ENCODE measurements around the gene SEMA5A.

The SEMA5A gene

GRCh38 chr5:9239071-9239470, 306.8 kb downstream of the SEMA5A start:
- H3K4me1 ChIP-seq (ENCODE audit: control insufficient read depth, insufficient read depth, low read depth, low read length), result peaks cover 2% of the 10 kb centered on the region
- H3K18ac ChIP-seq (ENCODE audit: low read depth in 1 of 2, low read length in 2 of 2), result no peak overlapping the region

GRCh38 chr5:9233712-9234111, 312.2 kb downstream of the SEMA5A start:
- Histone ChIP-seq H3K4me1 (ENCODE audit: control insufficient read depth, insufficient read depth, low read depth, low read length) (peaks cover 6% of the 10 kb centered on the region), H3K27ac (ENCODE audit: low read length, poor library complexity, severe bottlenecking) (peak overlapping the region; percentile 71), H4K91ac (ENCODE audit: low read length) (no peak overlapping the region), H4K8ac (ENCODE audit: low read length) (peak overlapping the region; percentile 35), H2AFZ (ENCODE audit: low read depth, low read length) (no peak overlapping the region), H3K23ac (ENCODE audit: low read length in 2 of 2) (no peak overlapping the region), H3K4me3 (ENCODE audit: insufficient read depth in 1 of 2, low read depth in 1 of 2, low read length in 2 of 2) (no peak overlapping the region), H2AK5ac (ENCODE audit: low read length, severe bottlenecking) (no peak overlapping the region), H3K4me2 (ENCODE audit: low read length, poor library complexity, severe bottlenecking) (no peak overlapping the region), H3K27me3 (ENCODE audit: control insufficient read depth in 1 of 2, insufficient read depth in 1 of 2, low read length in 2 of 2) (no peaks in the 10 kb centered on the region), H3K4ac (ENCODE audit: low read depth in 1 of 2, low read length in 2 of 2) (no peak overlapping the region), H3K79me1 (replicated peaks; ENCODE audit: low read length, poor library complexity, severe bottlenecking) (peaks cover 5% of the 10 kb centered on the region), H2BK15ac (ENCODE audit: low read depth, poor library complexity, severe bottlenecking) (no peak overlapping the region), H3K9ac (ENCODE audit: low read length) (no peak overlapping the region), H2BK120ac (ENCODE audit: low read depth, low read length) (no peak overlapping the region), H2BK12ac (ENCODE audit: low read length in 2 of 2) (peak overlapping the region in 1 of 2 experiments; percentile 23), H3K18ac (ENCODE audit: low read depth in 1 of 2, low read length in 2 of 2) (no peak overlapping the region), H3K36me3 (ENCODE audit: control insufficient read depth in 1 of 2, insufficient read depth in 2 of 2, low read depth in 1 of 2, low read length in 2 of 2) (no peaks in the 10 kb centered on the region), H3K14ac (ENCODE audit: low read length in 2 of 2) (no peak overlapping the region), H3K9me3 (ENCODE audit: control insufficient read depth, low read length) (no peaks in the 10 kb centered on the region), H2BK5ac (ENCODE audit: low read depth, low read length, poor library complexity, severe bottlenecking) (no peak overlapping the region)
- peak; percentile 17 for DNase-seq

More at GRCh38 chr5:9239071-9239470, 306.8 kb downstream of the SEMA5A start:
- peak; percentile 36 for DNase-seq
- Histone ChIP-seq H2BK15ac (ENCODE audit: low read depth, poor library complexity, severe bottlenecking) (no peak overlapping the region), H3K9me3 (ENCODE audit: control insufficient read depth, low read length) (no peaks in the 10 kb centered on the region), H3K4ac (ENCODE audit: low read depth in 1 of 2, low read length in 2 of 2) (no peak overlapping the region), H3K23ac (ENCODE audit: low read length in 2 of 2) (no peak overlapping the region), H4K91ac (ENCODE audit: low read length) (no peak overlapping the region), H4K8ac (ENCODE audit: low read length) (no peak overlapping the region), H3K9ac (ENCODE audit: low read length) (no peak overlapping the region), H2BK12ac (ENCODE audit: low read length in 2 of 2) (no peak overlapping the region), H3K4me2 (ENCODE audit: low read length, poor library complexity, severe bottlenecking) (no peak overlapping the region), H3K27me3 (ENCODE audit: control insufficient read depth in 1 of 2, insufficient read depth in 1 of 2, low read length in 2 of 2) (no peaks in the 10 kb centered on the region), H3K36me3 (ENCODE audit: control insufficient read depth in 1 of 2, insufficient read depth in 2 of 2, low read depth in 1 of 2, low read length in 2 of 2) (no peaks in the 10 kb centered on the region), H2BK120ac (ENCODE audit: low read depth, low read length) (no peak overlapping the region), H3K14ac (ENCODE audit: low read length in 2 of 2) (no peak overlapping the region), H3K79me1 (replicated peaks; ENCODE audit: low read length, poor library complexity, severe bottlenecking) (peaks cover 5% of the 10 kb centered on the region), H3K27ac (ENCODE audit: low read length, poor library complexity, severe bottlenecking) (peak overlapping the region; percentile 7), H2BK5ac (ENCODE audit: low read depth, low read length, poor library complexity, severe bottlenecking) (no peak overlapping the region), H2AFZ (ENCODE audit: low read depth, low read length) (no peak overlapping the region), H2AK5ac (ENCODE audit: low read length, severe bottlenecking) (no peak overlapping the region), H3K4me3 (ENCODE audit: insufficient read depth in 1 of 2, low read depth in 1 of 2, low read length in 2 of 2) (no peak overlapping the region)

GRCh38 chr5:9233035-9233434, 312.8 kb downstream of the SEMA5A start:
- no peak overlapping the region for H2AFZ ChIP-seq (ENCODE audit: low read depth, low read length)
- H3K27me3 ChIP-seq (ENCODE audit: control insufficient read depth in 1 of 2, insufficient read depth in 1 of 2, low read length in 2 of 2), result no peaks in the 10 kb centered on the region
- H2BK5ac ChIP-seq (ENCODE audit: low read depth, low read length, poor library complexity, severe bottlenecking), result no peak overlapping the region
- H3K14ac ChIP-seq (ENCODE audit: low read length in 2 of 2), result no peak overlapping the region
- peaks cover 3% of the 10 kb centered on the region for H3K79me1 ChIP-seq (replicated peaks; ENCODE audit: low read length, poor library complexity, severe bottlenecking)
- H3K36me3 ChIP-seq (ENCODE audit: control insufficient read depth in 1 of 2, insufficient read depth in 2 of 2, low read depth in 1 of 2, low read length in 2 of 2), result no peaks in the 10 kb centered on the region
- peaks cover 6% of the 10 kb centered on the region for H3K4me1 ChIP-seq (ENCODE audit: control insufficient read depth, insufficient read depth, low read depth, low read length)
- peak overlapping the region; percentile 28 for H3K27ac ChIP-seq (ENCODE audit: low read length, poor library complexity, severe bottlenecking)
- no peak overlapping the region for H2BK15ac ChIP-seq (ENCODE audit: low read depth, poor library complexity, severe bottlenecking)
- no peak overlapping the region for H2AK5ac ChIP-seq (ENCODE audit: low read length, severe bottlenecking)
- no peak overlapping the region for H4K91ac ChIP-seq (ENCODE audit: low read length)
- DNase-seq, result no peak
- H3K9ac ChIP-seq (ENCODE audit: low read length), result no peak overlapping the region
- H2BK120ac ChIP-seq (ENCODE audit: low read depth, low read length), result no peak overlapping the region
- no peak overlapping the region for H3K4me3 ChIP-seq (ENCODE audit: insufficient read depth in 1 of 2, low read depth in 1 of 2, low read length in 2 of 2)
- no CpG with 5 or more reads among the region's 2 CpGs for WGBS
- H3K9me3 ChIP-seq (ENCODE audit: control insufficient read depth, low read length), result no peaks in the 10 kb centered on the region
- no peak overlapping the region for H3K23ac ChIP-seq (ENCODE audit: low read length in 2 of 2)
- no peak overlapping the region for H3K4ac ChIP-seq (ENCODE audit: low read depth in 1 of 2, low read length in 2 of 2)
- H3K4me2 ChIP-seq (ENCODE audit: low read length, poor library complexity, severe bottlenecking), result no peak overlapping the region
- no peak overlapping the region for H3K18ac ChIP-seq (ENCODE audit: low read depth in 1 of 2, low read length in 2 of 2)
- no peak overlapping the region for H4K8ac ChIP-seq (ENCODE audit: low read length)
- H2BK12ac ChIP-seq (ENCODE audit: low read length in 2 of 2), result no peak overlapping the region

DNA sequence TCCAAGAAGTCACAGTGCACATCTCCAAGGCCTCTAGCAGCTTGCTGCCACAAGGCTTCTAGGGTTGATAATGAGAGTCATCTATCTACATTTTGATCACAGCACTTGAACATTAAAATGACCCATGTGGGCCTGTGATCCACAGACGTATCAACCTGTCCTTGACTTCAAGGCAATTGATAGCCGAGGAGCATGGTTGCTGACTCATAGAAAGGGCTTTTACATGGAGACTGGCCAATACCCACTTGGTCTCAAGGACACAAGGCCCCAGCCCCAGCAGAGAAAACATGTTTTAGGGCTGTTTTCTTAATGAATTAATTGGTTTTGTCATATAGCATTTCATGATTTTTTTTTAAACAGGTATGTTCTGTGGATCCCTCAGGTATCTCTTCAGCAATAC, 314.0 kb downstream of the SEMA5A start:
- no peak for DNase-seq

More for the DNA sequence above, 314.0 kb downstream of the SEMA5A start:
- Histone ChIP-seq H3K9ac (ENCODE audit: low read length) (no peak overlapping the region), H3K36me3 (ENCODE audit: control insufficient read depth in 1 of 2, insufficient read depth in 2 of 2, low read depth in 1 of 2, low read length in 2 of 2) (no peaks in the 10 kb centered on the region), H4K8ac (ENCODE audit: low read length) (no peak overlapping the region), H3K27ac (ENCODE audit: low read length, poor library complexity, severe bottlenecking) (no peak overlapping the region), H3K4me2 (ENCODE audit: low read length, poor library complexity, severe bottlenecking) (no peak overlapping the region), H2BK5ac (ENCODE audit: low read depth, low read length, poor library complexity, severe bottlenecking) (no peak overlapping the region), H2BK120ac (ENCODE audit: low read depth, low read length) (no peak overlapping the region), H3K23ac (ENCODE audit: low read length in 2 of 2) (no peak overlapping the region), H3K9me3 (ENCODE audit: control insufficient read depth, low read length) (no peaks in the 10 kb centered on the region), H3K14ac (ENCODE audit: low read length in 2 of 2) (no peak overlapping the region), H3K4me1 (ENCODE audit: control insufficient read depth, insufficient read depth, low read depth, low read length) (peaks cover 6% of the 10 kb centered on the region), H3K18ac (ENCODE audit: low read depth in 1 of 2, low read length in 2 of 2) (no peak overlapping the region), H2BK12ac (ENCODE audit: low read length in 2 of 2) (no peak overlapping the region), H2AFZ (ENCODE audit: low read depth, low read length) (no peak overlapping the region), H4K91ac (ENCODE audit: low read length) (no peak overlapping the region), H2AK5ac (ENCODE audit: low read length, severe bottlenecking) (no peak overlapping the region), H3K4me3 (ENCODE audit: insufficient read depth in 1 of 2, low read depth in 1 of 2, low read length in 2 of 2) (no peak overlapping the region), H3K79me1 (replicated peaks; ENCODE audit: low read length, poor library complexity, severe bottlenecking) (peaks cover 3% of the 10 kb centered on the region), H2BK15ac (ENCODE audit: low read depth, poor library complexity, severe bottlenecking) (no peak overlapping the region), H3K27me3 (ENCODE audit: control insufficient read depth in 1 of 2, insufficient read depth in 1 of 2, low read length in 2 of 2) (no peaks in the 10 kb centered on the region), H3K4ac (ENCODE audit: low read depth in 1 of 2, low read length in 2 of 2) (no peak overlapping the region)
- WGBS, result 96% methylated on average over 2 of the region's 2 CpGs

Data from mesenchymal stem cell (in vitro differentiated cells and primary cell).